ENCODE results near the gene MAP2K5.
"Not testable (repeated sequence)": the region's sequence is repeated elsewhere in the genome, so short reads cannot be mapped to it uniquely, and the experiment has no call there.

Gene MAP2K5

GRCh38 chr15:67613708-67614107 lies 71.2 kb downstream of the MAP2K5 start:
- no peaks in the 10 kb centered on the region for H3K36me3 Mint-ChIP-seq (ENCODE audit: low read depth)
- TF ChIP-seq CTCF (IDR thresholded peaks at IDR 0.05; ENCODE audit: unreplicated experiment in 3 of 3), result no peak
- peak overlapping the region in 1 of 3 experiments; percentile 40 for H3K27ac Mint-ChIP-seq
- H3K4me1 Mint-ChIP-seq, result peaks cover 44% of the 10 kb centered on the region
- H3K4me3 Mint-ChIP-seq, result no peak overlapping the region
- no peaks in the 10 kb centered on the region for H3K27me3 Mint-ChIP-seq (ENCODE audit: low read depth)
- H3K9me3 Mint-ChIP-seq, result no peaks in the 10 kb centered on the region

DNA sequence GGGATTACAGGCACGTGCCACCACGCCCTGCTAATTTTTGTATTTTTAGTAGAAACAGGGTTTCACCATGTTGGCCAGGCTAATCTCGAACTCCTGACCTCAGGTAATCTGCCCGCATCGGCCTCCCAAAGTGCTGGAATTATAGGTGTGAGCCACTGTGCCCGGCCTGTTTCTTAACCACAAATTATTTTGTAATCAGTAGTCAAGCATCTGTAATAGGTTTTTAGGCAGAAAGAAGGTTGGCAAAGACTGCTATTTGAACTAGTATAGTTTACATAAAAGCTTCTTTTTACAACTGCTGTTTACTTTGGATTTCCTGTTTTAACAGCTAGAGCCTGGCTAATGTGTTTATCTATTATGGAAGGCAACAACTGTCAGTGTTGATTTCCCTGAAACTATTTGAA lies 72.6 kb downstream of the MAP2K5 start:
- not testable (repeated sequence) for H3K27me3 Mint-ChIP-seq (ENCODE audit: low read depth); H3K36me3 Mint-ChIP-seq (ENCODE audit: low read depth); H3K9me3 Mint-ChIP-seq; H3K4me3 Mint-ChIP-seq; H3K27ac Mint-ChIP-seq
- H3K4me1 Mint-ChIP-seq, result peaks cover 44% of the 10 kb centered on the region

GRCh38 chr15:67618297-67618696 lies 75.8 kb downstream of the MAP2K5 start:
- Mint-ChIP-seq H3K36me3 (ENCODE audit: low read depth) (peaks cover 14% of the 10 kb centered on the region), H3K9me3 (no peaks in the 10 kb centered on the region), H3K4me1 (peaks cover 21% of the 10 kb centered on the region)

DNA sequence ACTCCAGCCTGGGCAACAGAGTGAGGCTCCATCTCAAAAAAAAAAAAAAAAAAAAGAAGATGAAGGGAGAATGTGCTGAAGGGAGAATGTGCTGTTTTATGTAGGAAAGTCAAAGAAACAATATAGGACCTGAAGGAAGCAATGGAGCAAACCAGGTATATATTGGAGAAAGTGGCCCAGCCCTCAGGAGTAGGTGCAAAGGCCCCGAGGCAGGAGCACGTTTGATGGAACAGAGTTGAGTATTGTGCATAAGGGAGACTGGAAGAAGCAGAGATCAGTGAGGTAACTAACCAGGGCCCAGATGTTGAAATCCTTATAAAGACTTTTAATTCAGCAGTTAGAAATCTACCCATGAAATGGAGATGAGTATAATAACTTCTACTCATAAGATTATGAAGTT lies 79.6 kb downstream of the MAP2K5 start:
- peaks cover 7% of the 10 kb centered on the region for H3K4me1 Mint-ChIP-seq
- H3K4me3 Mint-ChIP-seq, result no peak overlapping the region
- H3K27me3 Mint-ChIP-seq (ENCODE audit: low read depth), result no peaks in the 10 kb centered on the region
- H3K9me3 Mint-ChIP-seq, result no peaks in the 10 kb centered on the region
- no peak for TF ChIP-seq CTCF (IDR thresholded peaks at IDR 0.05; ENCODE audit: unreplicated experiment in 3 of 3)
- H3K36me3 Mint-ChIP-seq (ENCODE audit: low read depth), result peaks cover 25% of the 10 kb centered on the region
- H3K27ac Mint-ChIP-seq, result no peak overlapping the region

More at GRCh38 chr15:67618297-67618696, 75.8 kb downstream of the MAP2K5 start:
- H3K4me3 Mint-ChIP-seq, result no peak overlapping the region
- TF ChIP-seq CTCF (IDR thresholded peaks at IDR 0.05; ENCODE audit: unreplicated experiment in 3 of 3), result no peak
- H3K27ac Mint-ChIP-seq, result no peak overlapping the region
- H3K27me3 Mint-ChIP-seq (ENCODE audit: low read depth), result no peaks in the 10 kb centered on the region

- Mint-ChIP-seq H3K9me3 (peaks cover 8% of the 10 kb centered on the region), H3K27me3 (ENCODE audit: low read depth) (no peaks in the 10 kb centered on the region), H3K4me1 (no peaks in the 10 kb centered on the region), H3K4me3 (no peak overlapping the region), H3K27ac (no peak overlapping the region), H3K36me3 (ENCODE audit: low read depth) (peaks cover 42% of the 10 kb centered on the region)
- TF ChIP-seq CTCF (IDR thresholded peaks at IDR 0.05; ENCODE audit: unreplicated experiment in 3 of 3), result no peak
These were observed 89.8 kb downstream of the MAP2K5 start for GRCh38 chr15:67632261-67632660.

DNA sequence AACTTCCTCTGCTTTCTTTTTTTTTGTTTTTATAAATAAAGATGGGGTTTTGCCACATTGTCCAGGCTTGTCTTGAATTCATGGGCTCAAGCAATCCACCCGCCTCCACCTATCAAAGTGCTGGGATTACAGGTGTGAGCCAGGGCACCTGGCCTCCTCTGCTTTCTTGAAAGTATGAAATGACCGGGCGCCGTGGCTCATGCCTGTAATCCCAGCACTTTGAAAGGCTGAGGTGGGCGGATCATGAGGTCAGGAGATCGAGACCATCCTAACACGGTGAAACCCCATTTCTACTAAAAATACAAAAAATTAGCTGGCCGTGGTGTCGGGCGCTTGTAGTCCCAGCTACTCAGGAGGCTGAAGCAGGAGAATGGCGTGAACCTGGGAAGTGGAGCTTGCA lies 93.4 kb downstream of the MAP2K5 start:
- not testable (repeated sequence) for H3K27ac Mint-ChIP-seq, H3K4me1 Mint-ChIP-seq

GRCh38 chr15:67639591-67639990 lies 97.1 kb downstream of the MAP2K5 start:
- no peaks in the 10 kb centered on the region for H3K4me1 Mint-ChIP-seq
- H3K4me3 Mint-ChIP-seq, result no peak overlapping the region
- no peak for TF ChIP-seq CTCF (IDR thresholded peaks at IDR 0.05; ENCODE audit: unreplicated experiment in 3 of 3)
- H3K36me3 Mint-ChIP-seq (ENCODE audit: low read depth), result peaks cover 46% of the 10 kb centered on the region
- peaks cover 6% of the 10 kb centered on the region for H3K9me3 Mint-ChIP-seq
- peaks cover 4% of the 10 kb centered on the region for H3K27me3 Mint-ChIP-seq (ENCODE audit: low read depth)
- H3K27ac Mint-ChIP-seq, result no peak overlapping the region

More for the DNA sequence above, 93.4 kb downstream of the MAP2K5 start:
- H3K4me3 Mint-ChIP-seq; H3K9me3 Mint-ChIP-seq; H3K27me3 Mint-ChIP-seq (ENCODE audit: low read depth): not testable (repeated sequence)
- peaks cover 52% of the 10 kb centered on the region for H3K36me3 Mint-ChIP-seq (ENCODE audit: low read depth)
